Liver (tissue), 9 donors: ENCODE results near the gene AHSG. TPM values are rescaled to one million over a fixed set of nuclear protein-coding genes. Genes with fewer than 3 reads are reported as not detected.

ENCODE experiments used
- DNase-seq: peaks from one replicate; pipeline ENCODE4 v3.0.0-alpha.2; 2017; ENCODE audit warnings: low spot score
- H3K27ac ChIP-seq, 2 donors: one replicate each; pipeline ENCODE4 v1.7.0; 2013; ENCODE audit warnings: inconsistent platforms in 2 of 2, low read length in 2 of 2, control low read depth in 1 of 2, low read depth in 1 of 2, mild to moderate bottlenecking in 1 of 2
- H3K27me3 ChIP-seq, 4 donors: one replicate each; pipeline versions ENCODE4 v1.6.1 to v1.7.0; 2013; ENCODE audit warnings: low read length in 3 of 4, inconsistent platforms in 1 of 4, mild to moderate bottlenecking in 1 of 4, moderate library complexity in 1 of 4; ENCODE audit not compliant: control insufficient read depth in 4 of 4, insufficient read depth in 4 of 4
- H3K36me3 ChIP-seq, 4 donors: one replicate each; pipeline versions ENCODE4 v1.6.1 to v1.7.0; 2013; ENCODE audit warnings: low read length in 3 of 4, mild to moderate bottlenecking in 3 of 4, low read depth in 1 of 4, moderate library complexity in 1 of 4; ENCODE audit not compliant: control insufficient read depth in 4 of 4, insufficient read depth in 3 of 4
- H3K4me1 ChIP-seq, 4 donors: one replicate each; pipeline versions ENCODE4 v1.6.1 to v1.7.0; 2013; ENCODE audit warnings: low read length in 3 of 4, mild to moderate bottlenecking in 3 of 4, moderate library complexity in 1 of 4; ENCODE audit not compliant: control insufficient read depth in 4 of 4, insufficient read depth in 4 of 4
- H3K4me3 ChIP-seq, 3 donors: one replicate each; pipeline versions ENCODE4 v1.6.1 to v1.7.0; 2013; ENCODE audit warnings: low read length in 3 of 3, control low read depth in 1 of 3, low read depth in 1 of 3, mild to moderate bottlenecking in 1 of 3
- H3K9ac ChIP-seq, 2 donors: one replicate each; pipeline ENCODE4 v1.7.0; 2013; ENCODE audit warnings: low read length in 2 of 2, mild to moderate bottlenecking in 2 of 2, moderate library complexity in 2 of 2, control low read depth in 1 of 2, low read depth in 1 of 2
- H3K9me3 ChIP-seq, 4 donors: one replicate each; pipeline versions ENCODE4 v1.6.1 to v1.7.0; 2013; ENCODE audit warnings: low read length in 3 of 4; ENCODE audit not compliant: control insufficient read depth in 4 of 4
- EGR1 ChIP-seq, 2 donors: IDR thresholded peaks; 2 replicates each; pipeline ENCODE4 v1.6.1; 2016 to 2018; ENCODE audit warnings: antibody characterized with exemption in 2 of 2, low read depth in 2 of 2
- FOXA1 ChIP-seq: IDR thresholded peaks from 2 replicates; pipeline ENCODE4 v1.6.1; 2016; ENCODE audit warnings: antibody characterized with exemption
- FOXA2 ChIP-seq: IDR thresholded peaks from 2 replicates; pipeline ENCODE4 v1.6.1; 2016; ENCODE audit warnings: antibody characterized with exemption
- GABPA ChIP-seq, 2 donors: IDR thresholded peaks in 1 of 2; conservative IDR thresholded peaks in 1 of 2; 2 replicates each; pipeline ENCODE4 v1.6.1; 2016; ENCODE audit warnings: antibody characterized with exemption in 2 of 2, mild to moderate bottlenecking in 1 of 2, moderate library complexity in 1 of 2
- HNF4A ChIP-seq, 2 donors: conservative IDR thresholded peaks; 2 replicates each; pipeline ENCODE4 v1.6.1; 2016; ENCODE audit warnings: antibody characterized with exemption in 2 of 2, mild to moderate bottlenecking in 2 of 2
- HNF4G ChIP-seq: IDR thresholded peaks from 2 replicates; pipeline ENCODE4 v1.6.1; 2016; ENCODE audit warnings: antibody characterized with exemption
- JUND ChIP-seq, 2 donors: IDR thresholded peaks; 2 replicates each; pipeline ENCODE4 v1.6.1; 2016; ENCODE audit warnings: antibody characterized with exemption in 2 of 2
- NR2F2 ChIP-seq: IDR thresholded peaks from 2 replicates; pipeline ENCODE4 v1.6.1; 2016; ENCODE audit warnings: antibody characterized with exemption
- RAD21 ChIP-seq, 2 donors: IDR thresholded peaks; 2 replicates each; pipeline ENCODE4 v1.6.1; 2016; ENCODE audit warnings: antibody characterized with exemption in 2 of 2, mild to moderate bottlenecking in 2 of 2
- RXRA ChIP-seq, 2 donors: IDR thresholded peaks; 2 replicates each; pipeline ENCODE4 v1.6.1; 2017 to 2018; ENCODE audit warnings: antibody characterized with exemption in 2 of 2, mild to moderate bottlenecking in 1 of 2
- SP1 ChIP-seq: IDR thresholded peaks from 2 replicates; pipeline ENCODE4 v1.6.1; 2018; ENCODE audit warnings: antibody characterized with exemption, mild to moderate bottlenecking
- TAF1 ChIP-seq: conservative IDR thresholded peaks from 2 replicates; pipeline ENCODE4 v1.6.1; 2016; ENCODE audit warnings: antibody characterized with exemption, mild to moderate bottlenecking
- YY1 ChIP-seq: IDR thresholded peaks from 2 replicates; pipeline ENCODE4 v1.6.1; 2016; ENCODE audit warnings: antibody characterized with exemption, mild to moderate bottlenecking
- WGBS: extraction: QIAGEN DNeasy Blood & Tissue Kit; methylation state at CpG from one replicate; pipeline ENCODE4 v1.1.7; 2013; 5-methylcytosine and 5-hydroxymethylcytosine counted together
- polyA plus RNA-seq, 2 donors: library from polyadenylated mRNA; stranded (reverse) in 1 of 2; unstranded in 1 of 2; fragments of 200-250 nt in 1 of 2; fragments of >200 nt in 1 of 2; fragmentation: Nextera tagmentation in 1 of 2; extraction: Ambion mirVana in 1 of 2; gene quantifications; one replicate each; pipeline versions ENCODE4 v1.2.1 to v1.2.3, GENCODE V29; 2013 to 2015
- total RNA-seq, 2 donors: library from RNA; depleted of rRNA; stranded (reverse); fragments of >200 nt; gene quantifications; one replicate each; pipeline ENCODE4 v1.2.3, GENCODE V29; 2014
- TF ChIP-seq, protein P1 (sequence below): IDR thresholded peaks from 2 replicates; pipeline ENCODE4 v1.6.1; 2016; ENCODE audit warnings: antibody characterized with exemption
- TF ChIP-seq, protein P2 (sequence below): IDR thresholded peaks from 2 replicates; pipeline ENCODE4 v1.6.1; 2016; ENCODE audit warnings: antibody characterized with exemption
- TF ChIP-seq, protein P3 (sequence below): IDR thresholded peaks from 2 replicates; pipeline ENCODE4 v1.6.1; 2016; ENCODE audit warnings: antibody characterized with exemption
- TF ChIP-seq, protein P4 (sequence below): fragments of 150-350 bp; IDR thresholded peaks from 2 replicates; pipeline ENCODE4 v1.5.1; 2017; ENCODE audit warnings: improper control_type of control experiment, low read depth, low read length; ENCODE audit not compliant: missing input control
- TF ChIP-seq, protein P5 (sequence below): IDR thresholded peaks from 2 replicates; pipeline ENCODE4 v1.6.1; 2016; ENCODE audit warnings: antibody characterized with exemption, mild to moderate bottlenecking
- donor health status: healthy.
- donor health status: healthy.
- donor health status: healthy.
- donor health status: healthy.
- donor health status: healthy.

Gene AHSG
- total and polyA plus RNA-seq, 4 donors = 965 to 4,470 (median 2,050) TPM

DNA sequence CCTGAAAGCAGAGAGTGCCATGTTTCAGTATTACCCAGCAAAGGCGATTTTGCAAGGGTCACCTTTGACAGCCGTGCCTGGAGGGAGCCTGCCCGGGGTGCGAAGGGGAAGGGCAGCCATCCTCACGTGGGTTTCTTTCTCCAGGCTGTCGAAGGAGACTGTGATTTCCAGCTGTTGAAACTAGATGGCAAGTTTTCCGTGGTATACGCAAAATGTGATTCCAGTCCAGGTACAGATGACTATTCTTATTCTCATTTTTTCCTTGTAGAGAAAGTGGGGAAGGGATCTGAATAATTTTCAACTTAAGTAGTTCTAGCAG lies 3.4 kb downstream of the AHSG start:
- no peak for DNase-seq
- peaks cover 9 to 63% (median 36%) of the 10 kb centered on the region in 4 donors for H3K4me1 ChIP-seq
- TF ChIP-seq TAF1 = no peak
- no peak for TF ChIP-seq FOXA1
- no peak for TF ChIP-seq RAD21 (IDR thresholded peaks at IDR 0.05)
- TF ChIP-seq, protein P1, sequence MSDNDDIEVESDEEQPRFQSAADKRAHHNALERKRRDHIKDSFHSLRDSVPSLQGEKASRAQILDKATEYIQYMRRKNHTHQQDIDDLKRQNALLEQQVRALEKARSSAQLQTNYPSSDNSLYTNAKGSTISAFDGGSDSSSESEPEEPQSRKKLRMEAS = no peak
- TF ChIP-seq, protein P2, sequence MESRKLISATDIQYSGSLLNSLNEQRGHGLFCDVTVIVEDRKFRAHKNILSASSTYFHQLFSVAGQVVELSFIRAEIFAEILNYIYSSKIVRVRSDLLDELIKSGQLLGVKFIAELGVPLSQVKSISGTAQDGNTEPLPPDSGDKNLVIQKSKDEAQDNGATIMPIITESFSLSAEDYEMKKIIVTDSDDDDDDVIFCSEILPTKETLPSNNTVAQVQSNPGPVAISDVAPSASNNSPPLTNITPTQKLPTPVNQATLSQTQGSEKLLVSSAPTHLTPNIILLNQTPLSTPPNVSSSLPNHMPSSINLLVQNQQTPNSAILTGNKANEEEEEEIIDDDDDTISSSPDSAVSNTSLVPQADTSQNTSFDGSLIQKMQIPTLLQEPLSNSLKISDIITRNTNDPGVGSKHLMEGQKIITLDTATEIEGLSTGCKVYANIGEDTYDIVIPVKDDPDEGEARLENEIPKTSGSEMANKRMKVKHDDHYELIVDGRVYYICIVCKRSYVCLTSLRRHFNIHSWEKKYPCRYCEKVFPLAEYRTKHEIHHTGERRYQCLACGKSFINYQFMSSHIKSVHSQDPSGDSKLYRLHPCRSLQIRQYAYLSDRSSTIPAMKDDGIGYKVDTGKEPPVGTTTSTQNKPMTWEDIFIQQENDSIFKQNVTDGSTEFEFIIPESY = no peak
- no peak for TF ChIP-seq GABPA (IDR thresholded peaks at IDR 0.05 in 1 of 2, conservative IDR thresholded peaks at IDR 0.05 in 1 of 2)
- no peak for TF ChIP-seq EGR1 (IDR thresholded peaks at IDR 0.05; ENCODE audit: low read depth in 2 of 2)
- TF ChIP-seq, protein P3, sequence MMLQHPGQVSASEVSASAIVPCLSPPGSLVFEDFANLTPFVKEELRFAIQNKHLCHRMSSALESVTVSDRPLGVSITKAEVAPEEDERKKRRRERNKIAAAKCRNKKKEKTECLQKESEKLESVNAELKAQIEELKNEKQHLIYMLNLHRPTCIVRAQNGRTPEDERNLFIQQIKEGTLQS = no peak
- TF ChIP-seq HNF4A (conservative IDR thresholded peaks at IDR 0.05) = no peak
- no peak for TF ChIP-seq SP1
- no peak for TF ChIP-seq NR2F2
- TF ChIP-seq FOXA2 = no peak
- TF ChIP-seq, protein P4, sequence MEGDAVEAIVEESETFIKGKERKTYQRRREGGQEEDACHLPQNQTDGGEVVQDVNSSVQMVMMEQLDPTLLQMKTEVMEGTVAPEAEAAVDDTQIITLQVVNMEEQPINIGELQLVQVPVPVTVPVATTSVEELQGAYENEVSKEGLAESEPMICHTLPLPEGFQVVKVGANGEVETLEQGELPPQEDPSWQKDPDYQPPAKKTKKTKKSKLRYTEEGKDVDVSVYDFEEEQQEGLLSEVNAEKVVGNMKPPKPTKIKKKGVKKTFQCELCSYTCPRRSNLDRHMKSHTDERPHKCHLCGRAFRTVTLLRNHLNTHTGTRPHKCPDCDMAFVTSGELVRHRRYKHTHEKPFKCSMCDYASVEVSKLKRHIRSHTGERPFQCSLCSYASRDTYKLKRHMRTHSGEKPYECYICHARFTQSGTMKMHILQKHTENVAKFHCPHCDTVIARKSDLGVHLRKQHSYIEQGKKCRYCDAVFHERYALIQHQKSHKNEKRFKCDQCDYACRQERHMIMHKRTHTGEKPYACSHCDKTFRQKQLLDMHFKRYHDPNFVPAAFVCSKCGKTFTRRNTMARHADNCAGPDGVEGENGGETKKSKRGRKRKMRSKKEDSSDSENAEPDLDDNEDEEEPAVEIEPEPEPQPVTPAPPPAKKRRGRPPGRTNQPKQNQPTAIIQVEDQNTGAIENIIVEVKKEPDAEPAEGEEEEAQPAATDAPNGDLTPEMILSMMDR = no peak
- no peak for TF ChIP-seq HNF4G
- TF ChIP-seq, protein P5, sequence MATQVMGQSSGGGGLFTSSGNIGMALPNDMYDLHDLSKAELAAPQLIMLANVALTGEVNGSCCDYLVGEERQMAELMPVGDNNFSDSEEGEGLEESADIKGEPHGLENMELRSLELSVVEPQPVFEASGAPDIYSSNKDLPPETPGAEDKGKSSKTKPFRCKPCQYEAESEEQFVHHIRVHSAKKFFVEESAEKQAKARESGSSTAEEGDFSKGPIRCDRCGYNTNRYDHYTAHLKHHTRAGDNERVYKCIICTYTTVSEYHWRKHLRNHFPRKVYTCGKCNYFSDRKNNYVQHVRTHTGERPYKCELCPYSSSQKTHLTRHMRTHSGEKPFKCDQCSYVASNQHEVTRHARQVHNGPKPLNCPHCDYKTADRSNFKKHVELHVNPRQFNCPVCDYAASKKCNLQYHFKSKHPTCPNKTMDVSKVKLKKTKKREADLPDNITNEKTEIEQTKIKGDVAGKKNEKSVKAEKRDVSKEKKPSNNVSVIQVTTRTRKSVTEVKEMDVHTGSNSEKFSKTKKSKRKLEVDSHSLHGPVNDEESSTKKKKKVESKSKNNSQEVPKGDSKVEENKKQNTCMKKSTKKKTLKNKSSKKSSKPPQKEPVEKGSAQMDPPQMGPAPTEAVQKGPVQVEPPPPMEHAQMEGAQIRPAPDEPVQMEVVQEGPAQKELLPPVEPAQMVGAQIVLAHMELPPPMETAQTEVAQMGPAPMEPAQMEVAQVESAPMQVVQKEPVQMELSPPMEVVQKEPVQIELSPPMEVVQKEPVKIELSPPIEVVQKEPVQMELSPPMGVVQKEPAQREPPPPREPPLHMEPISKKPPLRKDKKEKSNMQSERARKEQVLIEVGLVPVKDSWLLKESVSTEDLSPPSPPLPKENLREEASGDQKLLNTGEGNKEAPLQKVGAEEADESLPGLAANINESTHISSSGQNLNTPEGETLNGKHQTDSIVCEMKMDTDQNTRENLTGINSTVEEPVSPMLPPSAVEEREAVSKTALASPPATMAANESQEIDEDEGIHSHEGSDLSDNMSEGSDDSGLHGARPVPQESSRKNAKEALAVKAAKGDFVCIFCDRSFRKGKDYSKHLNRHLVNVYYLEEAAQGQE = no peak
- TF ChIP-seq YY1 = no peak
- no peak for TF ChIP-seq RXRA (IDR thresholded peaks at IDR 0.05)
- no peak for TF ChIP-seq JUND (IDR thresholded peaks at IDR 0.05)
- no peaks in the 10 kb centered on the region for H3K27me3 ChIP-seq
- H3K9me3 ChIP-seq = no peaks in the 10 kb centered on the region
- no peak overlapping the region for H3K9ac ChIP-seq
- WGBS = 41% methylated on average over 8 of the region's 8 CpGs
- H3K36me3 ChIP-seq = peaks cover 0 to 22% (median 17%) of the 10 kb centered on the region in 4 donors
- H3K27ac ChIP-seq = peak overlapping the region in 1 of 2 donors; percentile 9
- H3K4me3 ChIP-seq = no peak overlapping the region
